Islet of Langerhans (tissue), 1 donor: ENCODE measurements around the gene LOC128125822.
A peak's percentile ranks its signal among the peaks of the same experiment; 100 is the strongest.
"Not testable (repeated sequence)": the region's sequence is repeated elsewhere in the genome, so short reads cannot be mapped to it uniquely, and the experiment has no call there.

Source experiments
- FAIRE-seq: peaks from one replicate; lab custom pipeline; 2011; peaks lifted over from hg19 to GRCh38; lab: Jason Lieb, UNC

Gene LOC128125822

DNA sequence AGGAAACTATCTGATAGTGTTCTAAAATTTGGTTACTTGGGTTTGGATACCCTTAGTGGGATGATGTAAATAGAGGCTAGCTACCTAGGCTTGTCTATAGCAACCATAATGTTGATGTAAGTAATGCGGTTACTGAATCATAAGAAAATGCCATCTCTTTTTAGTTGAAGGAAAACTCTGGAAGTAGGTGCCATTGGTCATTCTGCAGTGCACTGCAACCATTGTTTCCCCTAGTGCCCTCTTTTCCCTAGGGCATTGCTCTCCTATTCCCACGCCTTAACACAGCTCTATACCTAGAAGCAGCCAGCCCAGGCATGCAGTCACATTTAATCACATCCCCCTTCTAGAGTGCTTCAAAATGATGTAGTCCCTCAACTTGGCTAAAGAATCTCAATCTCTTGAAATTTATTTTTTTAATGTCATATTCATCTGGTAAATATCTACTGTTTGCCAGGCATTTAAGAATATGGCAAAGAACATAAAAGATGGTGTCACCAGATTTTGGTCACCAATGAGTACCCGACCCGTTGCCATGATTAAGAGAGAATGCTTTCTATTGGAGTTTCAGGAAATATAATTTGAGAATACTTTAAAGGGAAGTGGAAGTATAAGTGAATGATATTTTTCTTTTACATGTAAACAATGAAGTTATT lies 10.4 kb downstream of the LOC128125822 start:
- no peak for FAIRE-seq

DNA sequence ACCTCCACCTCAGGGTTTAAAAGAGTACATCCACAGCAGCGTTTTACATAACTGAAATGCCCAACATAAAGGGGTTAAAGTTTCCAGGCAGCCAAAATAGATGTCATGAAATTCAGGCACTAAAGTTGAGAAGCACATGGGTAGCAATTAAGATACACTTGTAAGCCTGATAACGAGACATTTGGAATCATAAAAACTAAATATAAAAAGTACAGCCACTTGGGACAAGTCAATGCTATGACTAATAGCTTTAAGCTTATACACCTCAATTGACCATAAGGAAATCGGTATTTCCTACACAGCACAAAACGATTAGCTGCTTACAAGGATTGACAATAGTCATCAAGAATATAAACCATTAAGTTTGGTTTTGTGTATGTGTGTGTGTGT lies 11.8 kb downstream of the LOC128125822 start:
- FAIRE-seq: peak; percentile 85

DNA sequence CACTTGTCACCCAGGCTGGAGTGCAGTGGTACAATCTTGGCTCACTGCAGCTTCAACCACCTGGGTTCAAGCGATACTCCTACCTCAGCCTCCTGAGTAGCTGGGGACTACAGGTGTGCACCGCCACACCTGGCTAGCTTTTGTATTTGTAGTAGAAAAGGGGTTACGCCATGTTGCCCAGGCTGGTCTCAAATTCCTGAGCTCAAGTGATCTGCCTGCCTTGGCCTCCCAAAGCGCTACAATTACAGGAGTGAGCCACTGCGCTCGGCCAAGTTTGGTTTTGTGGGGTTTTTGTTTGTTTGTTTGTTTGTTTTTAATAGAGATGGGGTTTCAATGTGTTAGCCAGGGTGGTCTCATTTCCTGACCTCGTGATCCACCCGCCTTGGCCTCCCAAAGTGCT lies 12.3 kb downstream of the LOC128125822 start:
- FAIRE-seq: no peak

GRCh38 chr6:63585652-63586051 lies 13.4 kb downstream of the LOC128125822 start:
- FAIRE-seq: not testable (repeated sequence)

DNA sequence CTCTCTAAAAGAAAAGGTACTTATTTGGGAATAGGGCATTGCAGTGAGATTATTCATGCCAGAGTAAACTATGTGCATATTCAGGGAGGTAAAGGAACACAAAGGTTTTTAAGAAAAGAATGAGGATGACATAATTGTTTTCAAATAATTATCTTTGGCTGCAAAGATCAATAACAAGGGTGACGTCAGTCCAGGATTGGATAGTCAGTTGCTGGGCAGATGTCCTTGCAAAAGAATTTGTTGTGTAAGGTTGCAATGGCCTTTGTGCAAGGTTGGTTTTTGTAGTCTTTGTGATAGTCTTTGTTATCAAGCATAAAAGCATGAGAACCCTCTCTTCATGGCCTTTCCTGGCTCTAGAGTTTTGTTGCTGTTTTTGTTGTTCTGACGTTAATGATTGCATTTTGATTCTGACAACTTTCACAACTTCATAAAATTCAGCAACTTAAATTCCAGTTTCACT lies 17.7 kb downstream of the LOC128125822 start:
- FAIRE-seq: no peak

GRCh38 chr6:63592886-63593285 lies 20.6 kb downstream of the LOC128125822 start:
- FAIRE-seq: no peak

GRCh38 chr6:63597141-63598048 lies 25.1 kb downstream of the LOC128125822 start:
- FAIRE-seq: peak; percentile 56

DNA sequence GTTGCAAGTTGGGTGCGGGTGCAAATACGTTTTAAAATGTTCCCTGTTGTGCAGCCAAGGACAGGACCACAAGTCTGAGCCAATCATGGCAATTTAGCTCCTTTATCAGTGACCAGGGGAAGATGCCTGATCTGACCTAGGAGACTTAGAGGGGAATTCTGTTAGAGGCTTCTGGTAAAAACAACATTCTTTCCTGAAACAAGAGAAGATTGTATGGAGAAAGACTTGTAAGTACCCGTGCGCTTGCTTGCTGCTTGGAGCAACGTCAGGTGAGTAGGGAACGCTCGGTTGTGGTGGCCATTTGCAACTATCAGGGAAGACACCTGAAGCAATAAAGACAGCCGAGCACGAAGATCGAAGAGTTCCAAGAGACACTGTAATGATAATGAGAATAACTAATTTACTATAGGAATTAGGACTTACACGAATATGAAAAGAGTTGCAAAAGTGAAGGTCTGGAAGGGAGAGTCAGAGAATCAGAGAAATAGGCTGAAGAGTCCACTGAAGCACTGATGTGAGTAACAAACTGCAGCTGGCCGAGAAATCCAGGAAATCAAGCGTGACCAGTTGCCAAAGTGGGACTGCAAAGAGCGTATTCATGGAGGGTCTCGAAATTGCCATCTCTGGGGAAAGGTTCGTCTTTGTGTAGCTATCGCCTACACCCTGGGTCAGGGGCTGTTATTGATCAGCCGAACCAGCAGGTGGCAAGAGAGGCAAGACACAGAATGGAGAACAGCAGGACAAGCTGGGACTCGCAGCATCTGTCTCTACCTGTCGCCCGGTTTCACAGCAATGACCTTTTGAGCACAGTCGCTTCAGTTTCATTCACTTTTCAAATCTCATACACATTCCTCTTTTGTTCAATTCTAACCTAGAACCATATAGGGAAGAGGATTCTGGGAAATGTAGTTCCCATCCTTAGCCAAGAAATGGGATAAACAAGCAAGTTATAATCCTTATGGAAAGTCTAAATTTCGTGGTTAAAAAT lies 26.1 kb downstream of the LOC128125822 start:
- FAIRE-seq: no peak

GRCh38 chr6:63599243-63599642 lies 27.0 kb downstream of the LOC128125822 start:
- FAIRE-seq: no peak

DNA sequence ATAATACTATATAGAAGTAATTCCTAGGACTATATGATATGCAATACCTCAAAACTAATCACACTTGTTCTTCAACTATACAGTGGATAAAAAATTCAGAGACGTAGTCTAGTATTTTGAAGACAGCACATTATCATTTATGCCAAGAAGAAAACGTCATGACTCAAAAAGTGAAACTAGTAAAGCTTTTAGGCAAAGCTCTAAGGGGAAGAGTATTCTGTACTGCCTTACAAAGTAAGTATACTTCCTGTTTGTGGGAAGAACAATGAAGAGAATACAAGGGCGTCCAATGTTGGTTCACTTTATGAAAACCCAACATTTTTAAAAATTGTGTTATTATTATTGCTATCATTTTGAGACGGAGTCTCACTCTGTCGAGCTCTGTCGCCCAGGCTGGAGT lies 27.9 kb downstream of the LOC128125822 start:
- FAIRE-seq: no peak

DNA sequence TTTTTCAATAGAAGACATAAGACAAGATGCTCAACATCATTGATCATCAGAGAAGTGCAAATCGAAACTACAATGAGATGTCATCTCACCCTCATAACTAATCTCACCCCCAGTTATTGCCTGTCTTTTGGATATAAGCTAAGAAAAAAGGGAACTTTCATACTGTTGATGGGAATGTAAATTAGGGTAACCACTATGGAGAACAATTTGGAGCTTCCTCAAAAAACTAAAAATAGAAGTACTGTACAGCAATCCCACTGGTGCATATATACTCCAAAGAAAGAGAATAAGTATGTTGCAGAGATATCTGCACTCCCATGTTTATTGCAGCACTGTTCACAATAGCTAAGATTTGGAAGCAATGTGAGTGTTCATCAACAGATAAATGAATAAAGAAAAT lies 37.0 kb downstream of the LOC128125822 start:
- FAIRE-seq: no peak

GRCh38 chr6:63610944-63611343 lies 38.7 kb downstream of the LOC128125822 start:
- peak; percentile 80 for FAIRE-seq

DNA sequence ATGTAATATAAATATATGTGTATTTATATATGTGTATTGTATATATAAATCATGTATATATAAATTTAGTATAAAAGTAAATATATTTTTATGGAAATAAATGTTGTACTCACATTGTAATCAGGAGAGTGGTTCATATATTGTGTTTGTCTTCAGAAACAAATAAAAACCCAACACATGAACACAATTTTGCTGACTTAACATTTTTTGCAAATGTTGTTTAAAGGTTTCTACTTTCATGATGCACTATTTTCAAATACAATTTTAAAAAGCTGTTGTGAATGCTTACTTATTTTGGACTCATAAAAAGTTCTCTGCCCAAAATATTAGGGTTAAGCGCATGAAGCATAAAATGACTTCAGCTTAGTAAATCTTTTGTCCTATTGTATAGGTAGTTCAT lies 39.3 kb downstream of the LOC128125822 start:
- no peak for FAIRE-seq

GRCh38 chr6:63615590-63615989 lies 43.3 kb downstream of the LOC128125822 start:
- no peak for FAIRE-seq
